GM18870 (cell line): ENCODE data around the gene ERCC2.

ENCODE experiments used
- ATAC-seq: cut with Tn5 transposase; IDR thresholded peaks from one replicate; pipeline ENCODE4 v1.9.1; 2021; ENCODE audit warnings: moderate library complexity; ENCODE audit not compliant: unreplicated experiment

The ERCC2 gene

DNA sequence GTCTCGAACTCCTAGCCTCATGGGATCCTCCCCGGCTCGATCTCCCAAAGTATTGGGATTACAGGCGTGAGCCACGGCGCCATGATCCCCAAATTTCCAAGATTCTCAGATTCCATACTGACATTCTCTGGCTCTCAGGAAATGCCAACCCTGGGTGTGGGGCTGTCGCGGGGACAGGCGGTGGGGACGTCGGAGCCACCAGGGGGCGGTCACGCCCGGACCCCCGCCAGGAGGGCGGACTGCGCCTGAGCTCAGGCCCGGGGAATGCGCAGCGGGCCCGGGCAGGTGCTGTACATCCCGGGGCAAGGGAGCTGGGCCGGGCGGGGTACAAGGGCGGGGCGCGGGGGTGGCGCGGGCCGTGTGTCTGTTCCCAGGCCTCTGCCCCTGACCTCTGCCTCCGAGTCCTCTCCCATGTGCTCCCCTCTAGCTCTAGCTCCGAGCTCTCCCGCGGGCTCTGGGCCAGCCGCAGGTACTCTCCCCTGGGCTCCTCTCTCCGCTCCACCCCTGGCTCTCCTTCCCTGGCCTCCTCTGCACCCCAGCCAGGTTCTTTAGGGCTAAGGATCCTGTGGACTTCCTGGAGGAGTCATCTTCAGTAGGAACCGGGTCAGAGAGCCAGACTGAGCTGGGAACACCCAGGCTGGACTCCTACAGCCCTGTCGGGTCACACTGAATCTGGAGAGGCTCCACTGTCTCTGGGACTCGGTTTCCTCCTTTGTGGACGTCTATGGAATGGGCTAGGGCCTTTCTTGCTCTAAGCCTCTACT is 32.1 kb upstream of the ERCC2 start:
- ATAC-seq: no peak

DNA sequence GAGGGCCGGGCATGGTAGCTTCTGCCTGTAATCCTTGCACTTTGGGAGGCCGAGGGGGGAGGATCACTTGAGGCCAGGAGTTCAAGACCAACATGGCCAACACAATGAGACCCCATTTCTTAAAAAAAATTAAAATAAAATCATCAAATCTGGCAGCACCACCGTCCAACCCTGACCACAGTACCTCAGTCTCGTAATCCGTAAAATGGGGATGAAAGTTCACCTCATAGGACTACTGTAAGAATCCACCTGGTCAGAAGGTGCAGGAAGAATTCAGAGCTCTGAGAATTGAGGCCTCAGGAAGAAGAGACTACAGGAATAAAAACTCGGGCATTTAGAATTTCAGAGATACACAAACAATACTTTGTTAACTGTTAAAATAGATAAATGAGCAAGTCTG is 31.4 kb upstream of the ERCC2 start:
- no peak for ATAC-seq

DNA sequence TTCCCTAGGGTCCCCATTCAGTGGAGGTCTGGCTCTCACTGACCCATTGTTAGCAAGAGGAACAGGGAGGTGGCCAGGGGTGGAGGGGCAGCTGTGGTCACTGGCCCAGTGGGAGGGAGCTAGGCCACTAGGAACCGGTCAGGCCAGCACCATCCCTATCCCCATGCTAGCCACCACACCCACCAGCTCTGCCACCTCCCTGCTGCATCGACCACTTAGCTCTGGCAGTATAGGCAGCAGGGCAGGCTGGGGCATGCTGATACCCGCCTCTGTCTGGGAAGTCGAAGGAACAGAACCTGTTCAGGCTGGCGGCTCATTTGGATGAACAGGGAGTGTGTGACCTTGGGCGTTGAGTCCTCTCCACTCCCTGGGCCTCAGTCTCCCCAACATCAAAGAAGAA is 29.8 kb upstream of the ERCC2 start:
- no peak for ATAC-seq

DNA sequence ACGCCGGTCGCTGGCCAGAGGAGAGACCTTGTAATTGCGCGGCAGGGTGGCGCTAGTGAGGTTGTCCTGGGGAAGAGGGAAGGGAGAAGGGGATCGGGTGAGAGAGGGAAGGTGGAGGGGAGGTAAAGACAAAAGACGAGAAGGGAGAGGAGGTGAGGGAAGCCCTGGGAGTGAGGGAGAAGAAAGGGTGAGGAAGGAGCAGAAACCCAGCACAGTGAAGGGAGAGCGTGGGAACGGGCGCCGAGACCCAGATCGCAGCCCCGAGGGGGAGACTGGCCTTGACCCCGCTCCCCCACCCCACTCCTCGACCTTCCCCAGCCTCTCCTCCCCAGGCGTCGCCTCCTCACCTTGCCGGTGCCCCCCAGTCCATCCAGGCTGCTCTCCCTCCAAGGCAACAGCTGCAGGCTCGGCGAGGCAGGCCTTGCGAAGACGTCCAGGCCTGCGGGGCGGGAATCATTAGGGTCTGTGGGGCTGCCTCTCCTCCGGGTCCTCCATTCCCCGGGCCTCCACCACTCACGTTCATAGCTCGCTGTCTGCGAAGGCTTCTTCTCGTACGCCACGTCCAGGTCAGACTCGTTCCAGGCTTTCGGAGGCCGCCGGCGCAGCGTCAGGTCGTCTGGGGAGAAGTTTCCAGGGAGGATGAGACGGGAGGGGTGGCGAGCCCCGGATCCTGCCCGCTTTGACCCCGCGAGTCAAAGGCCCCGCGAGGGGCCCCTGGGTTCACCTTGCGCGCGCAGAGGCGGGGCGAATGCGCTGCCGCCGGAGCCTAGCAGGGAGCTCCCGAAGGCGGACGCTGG is 25.6 kb upstream of the ERCC2 start:
- no peak for ATAC-seq

DNA sequence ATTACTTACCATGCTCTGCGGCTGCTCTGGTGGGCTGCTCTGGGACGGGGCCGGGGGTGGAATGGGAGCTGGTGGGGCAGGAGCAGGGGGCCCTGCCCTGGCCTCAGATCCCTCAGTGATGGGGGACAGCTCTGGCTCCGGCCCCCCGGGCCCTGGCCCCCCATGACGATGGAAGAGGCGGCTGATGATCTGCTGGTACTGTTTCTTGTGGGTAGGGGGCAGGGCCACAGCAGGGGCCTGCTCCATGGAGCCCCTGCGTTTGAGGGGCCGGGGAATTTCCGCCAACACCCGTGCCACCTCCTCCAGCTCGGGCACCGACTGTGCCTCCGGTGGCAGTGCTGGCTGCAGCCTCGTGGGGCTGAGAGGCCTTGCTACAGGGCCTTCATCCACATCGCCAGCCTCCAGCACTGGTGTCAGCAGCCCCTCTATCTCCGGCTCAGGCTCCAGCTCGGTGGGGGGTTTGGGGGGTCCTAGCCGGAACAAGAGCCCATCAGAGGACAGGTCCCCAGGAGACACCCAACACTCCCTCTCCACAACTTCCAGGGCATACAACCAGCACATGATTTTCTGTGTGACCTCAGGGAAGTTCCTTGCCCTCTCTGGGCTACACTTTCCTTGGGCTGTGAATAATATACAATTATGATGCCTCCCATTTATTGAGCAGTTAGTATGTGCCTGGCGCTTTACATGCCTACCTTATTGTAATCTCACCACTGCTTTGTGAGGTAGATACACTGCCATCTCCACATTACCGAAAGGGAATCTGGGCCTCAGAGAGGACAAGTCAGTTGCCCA is 21.7 kb upstream of the ERCC2 start:
- ATAC-seq: no peak

DNA sequence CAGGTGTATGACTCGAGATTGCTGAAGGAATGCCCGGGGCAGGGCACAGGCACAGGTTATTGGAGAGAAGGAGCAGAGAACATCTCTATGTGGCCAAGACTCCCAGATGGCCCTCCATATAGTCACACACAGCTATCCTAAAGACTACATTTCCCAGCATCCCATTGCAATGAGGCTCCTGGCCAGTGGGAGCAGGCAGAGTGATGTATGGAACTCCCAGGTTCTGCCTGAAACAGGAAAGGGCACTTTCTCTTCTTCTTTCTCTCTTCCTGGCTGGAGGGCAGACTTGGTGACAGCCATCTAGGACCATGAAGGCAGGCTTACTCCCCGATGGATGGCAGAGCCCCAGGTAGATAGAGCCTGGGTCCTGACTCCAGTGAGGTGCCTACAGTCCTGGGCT is 21.0 kb upstream of the ERCC2 start:
- no peak for ATAC-seq

GRCh38 chr19:45385392-45386221 is 15.2 kb upstream of the ERCC2 start:
- ATAC-seq: no peak

GRCh38 chr19:45382426-45382825 is 12.1 kb upstream of the ERCC2 start:
- ATAC-seq: no peak

GRCh38 chr19:45380107-45380506 is 9.7 kb upstream of the ERCC2 start:
- ATAC-seq: no peak

GRCh38 chr19:45376045-45376724 is 5.8 kb upstream of the ERCC2 start:
- no peak for ATAC-seq

DNA sequence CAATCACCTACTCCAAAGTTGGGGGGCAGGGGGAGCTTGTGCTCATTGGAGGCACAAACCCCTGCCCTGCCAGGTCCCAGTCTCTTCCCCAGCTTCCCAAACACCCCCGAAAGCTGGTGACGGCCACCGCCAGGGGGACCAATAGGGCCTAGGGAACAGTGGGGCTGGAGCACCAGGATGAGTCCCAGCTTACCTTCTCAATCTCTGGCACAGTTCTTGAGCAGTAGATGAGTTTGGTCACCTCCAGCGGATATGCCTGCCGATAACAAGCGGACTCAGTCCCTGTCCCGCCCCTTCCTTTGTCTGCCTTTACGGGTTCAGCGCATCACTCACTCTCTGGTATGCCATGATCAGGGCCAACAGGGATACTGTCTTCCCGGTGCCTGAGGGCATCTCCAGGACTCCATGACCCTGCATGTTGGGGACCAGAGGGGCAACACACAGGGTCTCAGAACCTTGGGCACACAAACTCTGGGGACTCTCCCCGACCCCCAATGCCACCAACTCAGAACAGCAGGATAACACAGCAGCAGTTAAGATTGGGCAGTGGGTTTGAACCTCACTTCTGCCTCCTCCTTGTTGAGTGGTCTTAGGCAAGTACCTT is 1.5 kb downstream of the ERCC2 start:
- ATAC-seq: no peak

GRCh38 chr19:45368127-45368526 is 2.2 kb downstream of the ERCC2 start:
- ATAC-seq: no peak

DNA sequence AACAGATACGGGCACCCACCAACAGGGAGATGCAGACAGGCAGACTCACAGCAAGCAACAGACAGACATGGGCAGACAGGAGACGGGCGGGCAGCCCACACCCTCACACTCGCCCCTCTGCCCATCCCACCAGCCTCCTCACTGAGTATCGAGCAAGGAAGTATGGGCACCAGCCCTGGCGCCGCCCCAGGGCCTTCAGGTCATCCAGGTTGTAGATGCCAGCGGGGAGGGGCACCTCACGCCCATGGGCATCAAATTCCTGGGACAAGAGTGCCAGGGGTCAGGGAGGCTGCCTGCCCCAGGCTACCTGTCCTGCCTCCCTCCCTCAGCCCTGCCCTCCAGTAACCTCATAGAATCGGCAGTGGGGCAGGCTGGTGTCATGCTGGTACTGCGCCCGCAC is 5.7 kb downstream of the ERCC2 start:
- no peak for ATAC-seq

DNA sequence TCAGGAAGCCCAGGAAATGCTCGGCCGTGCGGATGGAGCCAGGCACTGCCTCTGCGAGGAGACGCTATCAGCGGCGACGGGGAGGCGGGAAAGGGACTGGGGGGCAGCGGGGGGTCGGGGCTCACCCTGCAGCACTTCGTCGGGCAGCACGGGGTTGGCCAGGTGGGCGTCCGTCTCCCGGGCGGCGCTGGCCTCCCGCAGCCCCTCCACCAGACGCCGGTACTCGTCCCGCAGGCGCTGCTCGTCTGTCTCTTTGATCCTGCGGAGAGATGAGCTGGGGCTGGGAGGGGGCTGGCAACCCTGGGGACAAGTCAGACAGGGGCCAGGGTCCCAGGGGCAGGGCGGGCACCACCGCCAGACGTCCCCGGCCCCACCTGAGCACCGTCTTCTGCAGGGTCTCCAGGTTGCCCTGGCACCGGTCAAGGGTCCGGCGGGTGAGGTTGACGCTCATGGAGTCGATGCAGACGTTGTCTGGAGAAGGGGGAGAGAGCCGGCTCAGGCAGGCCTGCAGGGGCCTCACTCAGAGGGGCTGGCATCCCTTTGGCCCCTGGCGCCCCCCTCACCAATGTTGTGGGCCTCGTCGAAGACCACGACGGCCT is 6.4 kb downstream of the ERCC2 start:
- no peak for ATAC-seq

- ATAC-seq: no peak
These were observed 8.1 kb downstream of the ERCC2 start for GRCh38 chr19:45362291-45362690.

DNA sequence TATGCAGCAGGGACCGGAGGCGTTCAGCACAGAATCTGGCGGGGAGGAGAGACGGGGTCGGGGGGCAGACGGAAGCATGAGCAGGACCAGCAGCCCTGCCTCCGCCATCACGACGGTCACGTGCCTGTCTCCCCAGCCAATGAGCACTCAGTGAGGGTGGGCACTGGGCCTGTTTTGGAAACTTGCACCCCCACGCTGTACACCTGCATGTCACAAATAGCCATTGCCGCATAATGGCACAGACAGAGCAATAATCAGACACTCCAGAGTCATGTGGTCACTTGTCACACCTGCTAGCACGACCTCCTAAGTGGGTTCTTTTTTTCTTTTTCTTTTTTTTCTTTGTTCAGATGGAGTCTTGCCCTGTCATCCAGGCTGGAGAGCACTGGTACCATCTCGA is 8.8 kb downstream of the ERCC2 start:
- no peak for ATAC-seq

GRCh38 chr19:45358213-45358792 is 12.1 kb downstream of the ERCC2 start:
- no peak for ATAC-seq

DNA sequence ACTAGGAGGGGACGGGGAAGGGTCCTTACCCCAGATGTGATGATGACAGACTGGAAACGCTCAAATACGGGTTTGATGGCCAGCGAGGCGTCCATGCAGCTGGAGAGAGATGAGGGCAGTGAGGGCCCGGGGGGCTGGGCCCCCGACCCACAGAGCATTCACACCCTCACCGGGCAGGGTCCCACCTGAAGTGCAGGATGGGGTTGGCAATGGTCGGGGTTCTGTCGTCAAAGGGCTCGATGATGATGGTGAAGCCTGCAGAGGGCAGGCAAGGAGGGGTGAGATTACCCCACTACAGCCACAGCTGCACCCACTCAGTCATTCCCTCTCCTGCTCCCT is 13.0 kb downstream of the ERCC2 start:
- no peak for ATAC-seq

- ATAC-seq: no peak
These were observed 13.5 kb downstream of the ERCC2 start for GRCh38 chr19:45356760-45357444.
